GM23338 (cell line): ENCODE results near the gene TRIM44.

ENCODE experiments used
- CREB1 ChIP-seq: fragments of 250-450 bp; sonication (Bioruptor Pico); IDR thresholded peaks from 2 replicates; pipeline ENCODE4 v1.5.0; 2020; ENCODE audit warnings: low read depth, mild to moderate bottlenecking, moderate library complexity
- CTCF ChIP-seq, 2 experiments: fragments of 200-600 bp in 1 of 2; sonication (generic) in 1 of 2; conservative IDR thresholded peaks; 2 replicates each; pipeline versions ENCODE4 v1.5.1 to v1.6.1; 2016 to 2017; ENCODE audit warnings: antibody characterized with exemption in 2 of 2, low read depth in 2 of 2, mild to moderate bottlenecking in 2 of 2, moderate library complexity in 1 of 2
- ETS1 ChIP-seq: IDR thresholded peaks from 2 replicates; pipeline ENCODE4 v1.6.1; 2016; ENCODE audit warnings: antibody characterized with exemption
- EZH2 ChIP-seq: fragments of 200-600 bp; sonication (generic); IDR thresholded peaks from one replicate; pipeline ENCODE4 v1.8.0; 2017; ENCODE audit warnings: antibody characterized with exemption, mild to moderate bottlenecking, low read depth; ENCODE audit not compliant: unreplicated experiment
- EZH2phosphoT487 ChIP-seq: fragments of 200-600 bp; sonication (generic); IDR thresholded peaks from one replicate; pipeline ENCODE4 v1.8.1; 2018; ENCODE audit warnings: antibody characterized with exemption; ENCODE audit not compliant: unreplicated experiment
- JUNB ChIP-seq: IDR thresholded peaks from one replicate; pipeline ENCODE4 v1.6.1; 2016; ENCODE audit warnings: antibody characterized with exemption; ENCODE audit not compliant: unreplicated experiment
- NANOG ChIP-seq: IDR thresholded peaks from 2 replicates; pipeline ENCODE4 v1.6.1; 2016; ENCODE audit warnings: antibody characterized with exemption, borderline replicate concordance
- POLR2AphosphoS5 ChIP-seq: IDR thresholded peaks from 2 replicates; pipeline ENCODE4 v1.6.1; 2016; ENCODE audit warnings: antibody characterized with exemption, low read depth
- REST ChIP-seq: IDR thresholded peaks from one replicate; pipeline ENCODE4 v1.6.1; 2018; ENCODE audit warnings: antibody characterized with exemption; ENCODE audit not compliant: unreplicated experiment
- STAT1 ChIP-seq: IDR thresholded peaks from one replicate; pipeline ENCODE4 v1.6.1; 2016; ENCODE audit warnings: antibody characterized with exemption; ENCODE audit not compliant: unreplicated experiment
- ZNF114 ChIP-seq: fragments of 250-450 bp; sonication (Bioruptor Pico); IDR thresholded peaks from 2 replicates; pipeline ENCODE4 v1.5.0; 2020; ENCODE audit warnings: mild to moderate bottlenecking, moderate library complexity
- ZNF331 ChIP-seq: fragments of 250-450 bp; sonication (Bioruptor Pico); IDR thresholded peaks from 2 replicates; pipeline ENCODE4 v1.5.0; 2020; ENCODE audit warnings: low read depth, mild to moderate bottlenecking, moderate library complexity

DNA sequence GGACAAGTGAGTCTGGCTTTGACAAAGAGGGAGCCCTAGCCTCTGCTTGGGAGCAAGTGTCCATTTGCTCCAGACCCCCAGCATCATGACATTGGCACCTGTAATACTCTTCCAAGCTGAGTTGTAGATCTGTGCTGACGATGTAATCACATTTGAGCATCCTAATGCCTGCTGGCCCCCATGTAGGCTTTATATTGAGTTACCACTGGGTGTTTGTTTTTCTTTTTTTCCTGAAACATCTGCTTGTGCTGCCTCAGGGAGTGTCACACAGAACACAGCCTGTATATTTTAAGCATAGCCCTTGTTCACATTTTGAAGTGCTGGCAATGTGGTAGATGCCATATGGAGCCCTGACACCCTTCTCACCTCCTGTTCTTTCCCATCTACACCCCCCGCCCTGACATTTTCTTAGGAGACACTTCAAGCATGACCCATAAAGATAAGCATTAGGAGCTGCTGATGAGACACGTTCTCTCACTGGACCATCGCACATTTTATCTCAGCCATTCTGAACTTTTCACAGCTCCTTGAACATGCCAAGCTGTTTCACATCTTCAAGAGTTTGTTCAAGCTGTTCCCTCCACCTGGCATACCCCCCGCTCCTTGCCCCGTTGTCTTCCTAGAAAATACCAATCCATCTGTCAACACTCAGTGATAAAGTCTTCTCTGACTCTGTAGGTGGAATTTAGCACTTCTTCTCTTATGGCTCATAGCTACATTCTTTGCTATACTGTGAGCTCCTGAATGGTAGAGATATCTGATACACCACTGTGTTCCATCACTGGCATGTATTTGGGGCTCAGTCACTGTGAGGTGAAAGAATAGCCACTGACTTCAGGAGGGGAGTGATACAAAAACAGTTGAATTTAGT is 128.7 kb downstream of the TRIM44 start:
- no peak for TF ChIP-seq EZH2
- no peak for TF ChIP-seq CTCF (conservative IDR thresholded peaks at IDR 0.05; ENCODE audit: low read depth in 2 of 2)
- no peak for TF ChIP-seq CREB1
- no peak for TF ChIP-seq STAT1
- TF ChIP-seq REST, result no peak
- no peak for TF ChIP-seq EZH2phosphoT487
- TF ChIP-seq POLR2AphosphoS5, result no peak
- no peak for TF ChIP-seq JUNB
- TF ChIP-seq ZNF331, result no peak
- no peak for TF ChIP-seq ZNF114
- no peak for TF ChIP-seq ETS1
- TF ChIP-seq NANOG, result no peak
